ENCODE results near the gene STXBP5.

Gene STXBP5

GRCh38 chr6:147392917-147393625 is 188.9 kb downstream of the STXBP5 start:
- Histone ChIP-seq H2BK15ac (replicated peaks; ENCODE audit: low read depth) (no peak overlapping the region), H3K79me1 (ENCODE audit: low read length) (no peaks in the 10 kb centered on the region), H3K4me3 (ENCODE audit: low read length) (no peak overlapping the region), H2AK5ac (ENCODE audit: low read length) (no peak overlapping the region), H3K9ac (ENCODE audit: low read length) (no peak overlapping the region), H3K23ac (ENCODE audit: low read length) (no peak overlapping the region), H3K18ac (ENCODE audit: low read length) (no peak overlapping the region), H3K4me2 (ENCODE audit: low read length) (no peak overlapping the region), H3K36me3 (ENCODE audit: control insufficient read depth, insufficient read depth, low read length) (no peaks in the 10 kb centered on the region), H3K27ac (ENCODE audit: low read depth, low read length) (no peak overlapping the region), H3K79me2 (ENCODE audit: control insufficient read depth, insufficient read depth, low read length) (no peaks in the 10 kb centered on the region), H3K27me3 (ENCODE audit: insufficient read depth, low read length, poor library complexity) (no peaks in the 10 kb centered on the region), H4K8ac (ENCODE audit: low read depth, low read length) (no peak overlapping the region), H3K4me1 (ENCODE audit: control insufficient read depth, low read depth, low read length) (no peaks in the 10 kb centered on the region), H3K56ac (ENCODE audit: low read length) (no peak overlapping the region), H4K5ac (ENCODE audit: low read length) (no peak overlapping the region), H3K4ac (ENCODE audit: low read depth, low read length) (no peak overlapping the region), H2BK120ac (ENCODE audit: low read depth, low read length) (no peak overlapping the region), H2BK5ac (ENCODE audit: low read length) (no peak overlapping the region)
- DNase-seq: no peak
- WGBS (ENCODE audit: extremely low coverage, insufficient coverage, low lambda C conversion rate): no CpG with 5 or more reads among the region's 8 CpGs

GRCh38 chr6:147395158-147395557 is 190.9 kb downstream of the STXBP5 start:
- no peak overlapping the region for H3K4ac ChIP-seq (ENCODE audit: low read depth, low read length)
- H3K4me1 ChIP-seq (ENCODE audit: control insufficient read depth, low read depth, low read length): no peaks in the 10 kb centered on the region
- H3K27ac ChIP-seq (ENCODE audit: low read depth, low read length): no peak overlapping the region
- no peaks in the 10 kb centered on the region for H3K27me3 ChIP-seq (ENCODE audit: insufficient read depth, low read length, poor library complexity)
- H2BK120ac ChIP-seq (ENCODE audit: low read depth, low read length): no peak overlapping the region
- no peaks in the 10 kb centered on the region for H3K79me2 ChIP-seq (ENCODE audit: control insufficient read depth, insufficient read depth, low read length)
- H2AK5ac ChIP-seq (ENCODE audit: low read length): no peak overlapping the region
- no peak overlapping the region for H2BK5ac ChIP-seq (ENCODE audit: low read length)
- no peak overlapping the region for H4K8ac ChIP-seq (ENCODE audit: low read depth, low read length)
- no peaks in the 10 kb centered on the region for H3K36me3 ChIP-seq (ENCODE audit: control insufficient read depth, insufficient read depth, low read length)
- no peaks in the 10 kb centered on the region for H3K79me1 ChIP-seq (ENCODE audit: low read length)
- H3K4me3 ChIP-seq (ENCODE audit: low read length): no peak overlapping the region
- no CpG with 5 or more reads among the region's 1 CpG for WGBS (ENCODE audit: extremely low coverage, insufficient coverage, low lambda C conversion rate)
- H3K23ac ChIP-seq (ENCODE audit: low read length): no peak overlapping the region
- no peak overlapping the region for H3K56ac ChIP-seq (ENCODE audit: low read length)
- H3K18ac ChIP-seq (ENCODE audit: low read length): no peak overlapping the region
- no peak overlapping the region for H4K5ac ChIP-seq (ENCODE audit: low read length)
- H3K9ac ChIP-seq (ENCODE audit: low read length): no peak overlapping the region
- H3K4me2 ChIP-seq (ENCODE audit: low read length): no peak overlapping the region
- no peak overlapping the region for H2BK15ac ChIP-seq (replicated peaks; ENCODE audit: low read depth)
- no peak for DNase-seq

GRCh38 chr6:147397306-147397705 is 193.1 kb downstream of the STXBP5 start:
- Histone ChIP-seq H3K18ac (ENCODE audit: low read length) (no peak overlapping the region), H3K36me3 (ENCODE audit: control insufficient read depth, insufficient read depth, low read length) (no peaks in the 10 kb centered on the region), H3K4me3 (ENCODE audit: low read length) (no peak overlapping the region), H3K9ac (ENCODE audit: low read length) (no peak overlapping the region), H3K23ac (ENCODE audit: low read length) (no peak overlapping the region), H2BK5ac (ENCODE audit: low read length) (no peak overlapping the region), H4K5ac (ENCODE audit: low read length) (no peak overlapping the region), H3K4ac (ENCODE audit: low read depth, low read length) (no peak overlapping the region), H2BK15ac (replicated peaks; ENCODE audit: low read depth) (no peak overlapping the region), H3K79me2 (ENCODE audit: control insufficient read depth, insufficient read depth, low read length) (no peaks in the 10 kb centered on the region), H4K8ac (ENCODE audit: low read depth, low read length) (no peak overlapping the region), H3K4me1 (ENCODE audit: control insufficient read depth, low read depth, low read length) (no peaks in the 10 kb centered on the region), H3K79me1 (ENCODE audit: low read length) (no peaks in the 10 kb centered on the region), H3K56ac (ENCODE audit: low read length) (no peak overlapping the region), H3K4me2 (ENCODE audit: low read length) (no peak overlapping the region), H3K27ac (ENCODE audit: low read depth, low read length) (no peak overlapping the region), H3K27me3 (ENCODE audit: insufficient read depth, low read length, poor library complexity) (no peaks in the 10 kb centered on the region), H2BK120ac (ENCODE audit: low read depth, low read length) (no peak overlapping the region), H2AK5ac (ENCODE audit: low read length) (no peak overlapping the region)
- no peak for DNase-seq
- WGBS (ENCODE audit: extremely low coverage, insufficient coverage, low lambda C conversion rate): no CpG with 5 or more reads among the region's 3 CpGs

GRCh38 chr6:147400968-147401367 is 196.8 kb downstream of the STXBP5 start:
- Histone ChIP-seq H3K9ac (ENCODE audit: low read length) (no peak overlapping the region), H3K56ac (ENCODE audit: low read length) (no peak overlapping the region), H3K4ac (ENCODE audit: low read depth, low read length) (no peak overlapping the region), H3K4me2 (ENCODE audit: low read length) (no peak overlapping the region), H3K27ac (ENCODE audit: low read depth, low read length) (no peak overlapping the region), H4K8ac (ENCODE audit: low read depth, low read length) (no peak overlapping the region), H2BK120ac (ENCODE audit: low read depth, low read length) (no peak overlapping the region), H3K23ac (ENCODE audit: low read length) (no peak overlapping the region), H2BK5ac (ENCODE audit: low read length) (no peak overlapping the region), H2BK15ac (replicated peaks; ENCODE audit: low read depth) (no peak overlapping the region), H4K5ac (ENCODE audit: low read length) (no peak overlapping the region), H3K4me3 (ENCODE audit: low read length) (no peak overlapping the region), H2AK5ac (ENCODE audit: low read length) (no peak overlapping the region), H3K79me2 (ENCODE audit: control insufficient read depth, insufficient read depth, low read length) (no peaks in the 10 kb centered on the region), H3K4me1 (ENCODE audit: control insufficient read depth, low read depth, low read length) (no peaks in the 10 kb centered on the region), H3K18ac (ENCODE audit: low read length) (no peak overlapping the region), H3K27me3 (ENCODE audit: insufficient read depth, low read length, poor library complexity) (no peaks in the 10 kb centered on the region), H3K36me3 (ENCODE audit: control insufficient read depth, insufficient read depth, low read length) (no peaks in the 10 kb centered on the region), H3K79me1 (ENCODE audit: low read length) (no peaks in the 10 kb centered on the region)
- DNase-seq: no peak

- WGBS (ENCODE audit: extremely low coverage, insufficient coverage, low lambda C conversion rate): no CpG with 5 or more reads among the region's 5 CpGs
- H3K79me1 ChIP-seq (ENCODE audit: low read length): no peaks in the 10 kb centered on the region
- H3K4me2 ChIP-seq (ENCODE audit: low read length): no peak overlapping the region
- H3K27ac ChIP-seq (ENCODE audit: low read depth, low read length): no peak overlapping the region
- no peak overlapping the region for H3K23ac ChIP-seq (ENCODE audit: low read length)
- no peak overlapping the region for H3K4ac ChIP-seq (ENCODE audit: low read depth, low read length)
- H2AK5ac ChIP-seq (ENCODE audit: low read length): no peak overlapping the region
- no peak overlapping the region for H3K9ac ChIP-seq (ENCODE audit: low read length)
- no peak overlapping the region for H2BK5ac ChIP-seq (ENCODE audit: low read length)
- H2BK15ac ChIP-seq (replicated peaks; ENCODE audit: low read depth): no peak overlapping the region
- no peaks in the 10 kb centered on the region for H3K79me2 ChIP-seq (ENCODE audit: control insufficient read depth, insufficient read depth, low read length)
- H4K8ac ChIP-seq (ENCODE audit: low read depth, low read length): no peak overlapping the region
- no peaks in the 10 kb centered on the region for H3K4me1 ChIP-seq (ENCODE audit: control insufficient read depth, low read depth, low read length)
- no peaks in the 10 kb centered on the region for H3K36me3 ChIP-seq (ENCODE audit: control insufficient read depth, insufficient read depth, low read length)
- H2BK120ac ChIP-seq (ENCODE audit: low read depth, low read length): no peak overlapping the region
- H3K56ac ChIP-seq (ENCODE audit: low read length): no peak overlapping the region
- no peak overlapping the region for H4K5ac ChIP-seq (ENCODE audit: low read length)
- no peak for DNase-seq
- no peak overlapping the region for H3K18ac ChIP-seq (ENCODE audit: low read length)
- no peak overlapping the region for H3K4me3 ChIP-seq (ENCODE audit: low read length)
- H3K27me3 ChIP-seq (ENCODE audit: insufficient read depth, low read length, poor library complexity): no peaks in the 10 kb centered on the region
Observed at GRCh38 chr6:147401779-147402178, 197.6 kb downstream of the STXBP5 start.

GRCh38 chr6:147406783-147407182 is 202.6 kb downstream of the STXBP5 start:
- Histone ChIP-seq H3K27ac (ENCODE audit: low read depth, low read length) (no peak overlapping the region), H4K5ac (ENCODE audit: low read length) (no peak overlapping the region), H2AK5ac (ENCODE audit: low read length) (no peak overlapping the region), H3K4me1 (ENCODE audit: control insufficient read depth, low read depth, low read length) (no peaks in the 10 kb centered on the region), H3K27me3 (ENCODE audit: insufficient read depth, low read length, poor library complexity) (no peaks in the 10 kb centered on the region), H2BK15ac (replicated peaks; ENCODE audit: low read depth) (no peak overlapping the region), H3K4me3 (ENCODE audit: low read length) (no peak overlapping the region), H2BK5ac (ENCODE audit: low read length) (no peak overlapping the region), H3K56ac (ENCODE audit: low read length) (no peak overlapping the region), H3K9ac (ENCODE audit: low read length) (no peak overlapping the region), H4K8ac (ENCODE audit: low read depth, low read length) (no peak overlapping the region), H2BK120ac (ENCODE audit: low read depth, low read length) (no peak overlapping the region), H3K79me1 (ENCODE audit: low read length) (no peaks in the 10 kb centered on the region), H3K36me3 (ENCODE audit: control insufficient read depth, insufficient read depth, low read length) (no peaks in the 10 kb centered on the region), H3K18ac (ENCODE audit: low read length) (no peak overlapping the region), H3K79me2 (ENCODE audit: control insufficient read depth, insufficient read depth, low read length) (no peaks in the 10 kb centered on the region), H3K23ac (ENCODE audit: low read length) (no peak overlapping the region), H3K4me2 (ENCODE audit: low read length) (no peak overlapping the region), H3K4ac (ENCODE audit: low read depth, low read length) (no peak overlapping the region)
- DNase-seq: no peak
- WGBS (ENCODE audit: extremely low coverage, insufficient coverage, low lambda C conversion rate): no CpG with 5 or more reads among the region's 27 CpGs

Measured in mesendoderm (in vitro differentiated cells).